ENCODE data around the gene PARVB. TPM values are rescaled to one million over a fixed set of nuclear protein-coding genes. Genes with fewer than 3 reads are reported as not detected.

Gene PARVB
- polyA plus RNA-seq, 1 donor (not counting 4 experiments of a cell fraction or from before 2014, with no cell fraction given): 10.5 TPM

DNA sequence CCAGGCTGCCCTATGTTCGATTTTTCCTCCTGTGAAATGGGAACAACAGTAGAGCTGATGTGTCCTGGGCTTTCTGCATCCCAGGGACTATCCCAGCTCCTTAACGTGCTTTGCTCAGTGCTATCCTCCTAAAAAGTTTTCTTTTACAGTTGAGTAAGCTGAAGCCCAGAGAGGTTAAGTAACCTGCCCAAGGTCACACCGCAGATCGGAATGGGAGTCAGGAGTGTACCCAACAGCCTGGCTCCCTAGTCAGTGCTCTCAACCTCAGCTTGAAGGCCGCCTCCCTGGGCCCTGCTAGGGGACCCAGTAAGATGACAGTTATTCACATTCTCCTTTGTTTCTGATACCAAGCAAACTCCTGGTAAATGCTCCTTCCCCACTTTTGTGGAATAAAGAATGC lies 45.9 kb downstream of the PARVB start:
- H3K4me1 ChIP-seq (ENCODE audit: control insufficient read depth, extremely low read depth, insufficient read depth, low read length): no peaks in the 10 kb centered on the region
- TF ChIP-seq, protein P1, sequence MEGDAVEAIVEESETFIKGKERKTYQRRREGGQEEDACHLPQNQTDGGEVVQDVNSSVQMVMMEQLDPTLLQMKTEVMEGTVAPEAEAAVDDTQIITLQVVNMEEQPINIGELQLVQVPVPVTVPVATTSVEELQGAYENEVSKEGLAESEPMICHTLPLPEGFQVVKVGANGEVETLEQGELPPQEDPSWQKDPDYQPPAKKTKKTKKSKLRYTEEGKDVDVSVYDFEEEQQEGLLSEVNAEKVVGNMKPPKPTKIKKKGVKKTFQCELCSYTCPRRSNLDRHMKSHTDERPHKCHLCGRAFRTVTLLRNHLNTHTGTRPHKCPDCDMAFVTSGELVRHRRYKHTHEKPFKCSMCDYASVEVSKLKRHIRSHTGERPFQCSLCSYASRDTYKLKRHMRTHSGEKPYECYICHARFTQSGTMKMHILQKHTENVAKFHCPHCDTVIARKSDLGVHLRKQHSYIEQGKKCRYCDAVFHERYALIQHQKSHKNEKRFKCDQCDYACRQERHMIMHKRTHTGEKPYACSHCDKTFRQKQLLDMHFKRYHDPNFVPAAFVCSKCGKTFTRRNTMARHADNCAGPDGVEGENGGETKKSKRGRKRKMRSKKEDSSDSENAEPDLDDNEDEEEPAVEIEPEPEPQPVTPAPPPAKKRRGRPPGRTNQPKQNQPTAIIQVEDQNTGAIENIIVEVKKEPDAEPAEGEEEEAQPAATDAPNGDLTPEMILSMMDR (optimal IDR thresholded peaks at IDR 0.05 in 1 of 3, IDR thresholded peaks at IDR 0.05 in 1 of 3, conservative IDR thresholded peaks at IDR 0.05 in 1 of 3; ENCODE audit: extremely low read depth in 1 of 3, insufficient read depth in 2 of 3, low read length in 3 of 3): no peak
- no peak for TF ChIP-seq EZH2 (IDR thresholded peaks at IDR 0.05; ENCODE audit: low read length)
- H3K4me3 ChIP-seq (ENCODE audit: control insufficient read depth in 2 of 3, extremely low read depth in 1 of 3, insufficient read depth in 2 of 3, low read depth in 1 of 3, low read length in 3 of 3): no peak overlapping the region
- H3K36me3 ChIP-seq (ENCODE audit: control insufficient read depth in 2 of 2, extremely low read depth in 1 of 2, insufficient read depth in 2 of 2, low read length in 2 of 2): no peaks in the 10 kb centered on the region
- H3K4me2 ChIP-seq (ENCODE audit: control insufficient read depth, extremely low read depth, insufficient read depth, low read depth, low read length): no peak overlapping the region
- H3K27me3 ChIP-seq (ENCODE audit: control insufficient read depth, extremely low read depth, insufficient read depth, low read length): no peaks in the 10 kb centered on the region
- H3K9me1 ChIP-seq (ENCODE audit: control insufficient read depth, extremely low read depth, insufficient read depth, low read length): no peaks in the 10 kb centered on the region
- H4K20me1 ChIP-seq (ENCODE audit: control insufficient read depth, extremely low read depth, insufficient read depth, low read length): no peaks in the 10 kb centered on the region
- no peaks in the 10 kb centered on the region for H3K9me3 ChIP-seq (ENCODE audit: control insufficient read depth, low read depth, low read length)
- H2AFZ ChIP-seq (ENCODE audit: control insufficient read depth, low read length): no peak overlapping the region
- no peak overlapping the region for H3K9ac ChIP-seq (ENCODE audit: control insufficient read depth, extremely low read depth, insufficient read depth, low read length)
- dilution Hi-C loops (cut with MboI; ENCODE audit: extremely low pct_ligation_motif_present, low sequenced_read_pairs): no loop called here
- H3K27ac ChIP-seq (ENCODE audit: control insufficient read depth, insufficient read depth, low read length): no peak overlapping the region
- H3K79me2 ChIP-seq (ENCODE audit: control insufficient read depth, insufficient read depth, low read length): no peaks in the 10 kb centered on the region
- DNase-seq (ENCODE audit: low read depth, low spot score): no peak
- FAIRE-seq: no peak

- Histone ChIP-seq H3K4me1 (ENCODE audit: control insufficient read depth, extremely low read depth, insufficient read depth, low read length) (no peaks in the 10 kb centered on the region), H3K9me3 (ENCODE audit: control insufficient read depth, low read depth, low read length) (no peaks in the 10 kb centered on the region), H3K27ac (ENCODE audit: control insufficient read depth, insufficient read depth, low read length) (no peak overlapping the region), H3K9ac (ENCODE audit: control insufficient read depth, extremely low read depth, insufficient read depth, low read length) (no peak overlapping the region), H3K9me1 (ENCODE audit: control insufficient read depth, extremely low read depth, insufficient read depth, low read length) (no peaks in the 10 kb centered on the region), H3K36me3 (ENCODE audit: control insufficient read depth in 2 of 2, extremely low read depth in 1 of 2, insufficient read depth in 2 of 2, low read length in 2 of 2) (no peaks in the 10 kb centered on the region), H2AFZ (ENCODE audit: control insufficient read depth, low read length) (no peak overlapping the region), H3K4me3 (ENCODE audit: control insufficient read depth in 2 of 3, extremely low read depth in 1 of 3, insufficient read depth in 2 of 3, low read depth in 1 of 3, low read length in 3 of 3) (no peak overlapping the region), H4K20me1 (ENCODE audit: control insufficient read depth, extremely low read depth, insufficient read depth, low read length) (no peaks in the 10 kb centered on the region), H3K27me3 (ENCODE audit: control insufficient read depth, extremely low read depth, insufficient read depth, low read length) (peaks cover 3% of the 10 kb centered on the region), H3K4me2 (ENCODE audit: control insufficient read depth, extremely low read depth, insufficient read depth, low read depth, low read length) (no peak overlapping the region), H3K79me2 (ENCODE audit: control insufficient read depth, insufficient read depth, low read length) (no peaks in the 10 kb centered on the region)
- no peak for DNase-seq (ENCODE audit: low read depth, low spot score)
- dilution Hi-C loops (cut with MboI; ENCODE audit: extremely low pct_ligation_motif_present, low sequenced_read_pairs): no loop called here
- TF ChIP-seq, protein P1 (optimal IDR thresholded peaks at IDR 0.05 in 1 of 3, IDR thresholded peaks at IDR 0.05 in 1 of 3, conservative IDR thresholded peaks at IDR 0.05 in 1 of 3; ENCODE audit: extremely low read depth in 1 of 3, insufficient read depth in 2 of 3, low read length in 3 of 3): no peak
- no peak for TF ChIP-seq EZH2 (IDR thresholded peaks at IDR 0.05; ENCODE audit: low read length)
- no peak for FAIRE-seq
Observed at GRCh38 chr22:44071781-44072326, 47.8 kb downstream of the PARVB start.
